Mucosa of rectum (tissue), 2 donors: ENCODE data around the gene SUSD4.

Source experiments
- H3K27ac ChIP-seq, 2 donors: one replicate each; pipeline ENCODE4 v1.7.0; 2013; ENCODE audit warnings: inconsistent platforms in 2 of 2, low read depth in 2 of 2, low read length in 2 of 2
- H3K27me3 ChIP-seq, 2 donors: one replicate each; pipeline ENCODE4 v1.7.0; 2013; ENCODE audit warnings: low read length in 2 of 2; ENCODE audit not compliant: control insufficient read depth in 2 of 2, insufficient read depth in 2 of 2
- H3K36me3 ChIP-seq, 2 donors: one replicate each; pipeline ENCODE4 v1.7.0; 2013; ENCODE audit warnings: low read length in 2 of 2; ENCODE audit not compliant: control insufficient read depth in 2 of 2, insufficient read depth in 2 of 2
- H3K4me1 ChIP-seq, 2 donors: one replicate each; pipeline ENCODE4 v1.7.0; 2013; ENCODE audit warnings: low read length in 2 of 2, mild to moderate bottlenecking in 1 of 2; ENCODE audit not compliant: control insufficient read depth in 2 of 2, insufficient read depth in 2 of 2
- H3K4me3 ChIP-seq, 2 donors: one replicate each; pipeline ENCODE4 v1.7.0; 2013; ENCODE audit warnings: low read length in 2 of 2
- H3K9ac ChIP-seq, 2 donors: one replicate each; pipeline ENCODE4 v1.7.0; 2013; ENCODE audit warnings: low read length in 2 of 2, low read depth in 1 of 2, mild to moderate bottlenecking in 1 of 2
- H3K9me3 ChIP-seq, 2 donors: one replicate each; pipeline ENCODE4 v1.7.0; 2013; ENCODE audit warnings: low read length in 2 of 2; ENCODE audit not compliant: control insufficient read depth in 2 of 2
- donor health status: healthy.
- donor health status: Normal muscosa, but diverticular disease.

The SUSD4 gene

DNA sequence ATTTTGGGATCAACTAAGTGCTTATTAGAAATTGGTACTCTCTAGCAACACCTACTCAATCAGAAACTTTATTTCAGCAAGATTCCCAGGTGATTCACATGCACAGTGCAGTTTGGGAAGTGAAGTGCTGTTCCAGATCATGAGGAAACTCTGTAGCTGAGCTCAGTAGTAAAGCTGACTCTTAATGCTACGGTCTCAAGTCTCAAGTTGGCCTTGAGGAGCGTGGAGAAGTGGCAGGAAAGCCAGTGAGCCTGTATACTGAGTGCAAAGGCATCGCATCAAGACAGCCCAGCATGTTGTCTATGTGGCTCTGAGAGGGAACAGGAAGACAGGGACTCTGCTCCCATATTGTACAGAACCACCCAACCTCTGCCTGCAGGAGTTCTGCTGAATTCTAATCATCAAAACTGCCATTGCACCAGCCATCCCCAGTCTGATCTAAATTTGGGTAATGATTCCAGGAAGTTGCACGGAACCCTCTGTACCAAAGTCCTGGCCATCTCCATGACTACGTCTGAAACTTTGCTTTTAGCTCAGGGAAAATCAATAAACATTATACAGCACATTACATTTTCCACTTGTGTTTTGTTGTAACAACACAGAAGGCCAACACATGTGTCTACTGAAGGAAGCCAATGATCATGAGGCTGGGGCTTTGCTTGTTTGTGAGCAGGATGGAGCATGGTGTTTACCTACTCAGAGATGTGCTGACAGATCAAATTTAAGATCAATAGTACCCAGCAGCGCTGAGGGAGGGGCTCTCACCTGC lies 115.8 kb downstream of the SUSD4 start:
- H3K27me3 ChIP-seq: no peaks in the 10 kb centered on the region
- no peaks in the 10 kb centered on the region for H3K36me3 ChIP-seq
- no peak overlapping the region for H3K9ac ChIP-seq
- no peak overlapping the region for H3K4me3 ChIP-seq
- no peaks in the 10 kb centered on the region for H3K9me3 ChIP-seq
- no peak overlapping the region for H3K27ac ChIP-seq
- no peaks in the 10 kb centered on the region for H3K4me1 ChIP-seq

DNA sequence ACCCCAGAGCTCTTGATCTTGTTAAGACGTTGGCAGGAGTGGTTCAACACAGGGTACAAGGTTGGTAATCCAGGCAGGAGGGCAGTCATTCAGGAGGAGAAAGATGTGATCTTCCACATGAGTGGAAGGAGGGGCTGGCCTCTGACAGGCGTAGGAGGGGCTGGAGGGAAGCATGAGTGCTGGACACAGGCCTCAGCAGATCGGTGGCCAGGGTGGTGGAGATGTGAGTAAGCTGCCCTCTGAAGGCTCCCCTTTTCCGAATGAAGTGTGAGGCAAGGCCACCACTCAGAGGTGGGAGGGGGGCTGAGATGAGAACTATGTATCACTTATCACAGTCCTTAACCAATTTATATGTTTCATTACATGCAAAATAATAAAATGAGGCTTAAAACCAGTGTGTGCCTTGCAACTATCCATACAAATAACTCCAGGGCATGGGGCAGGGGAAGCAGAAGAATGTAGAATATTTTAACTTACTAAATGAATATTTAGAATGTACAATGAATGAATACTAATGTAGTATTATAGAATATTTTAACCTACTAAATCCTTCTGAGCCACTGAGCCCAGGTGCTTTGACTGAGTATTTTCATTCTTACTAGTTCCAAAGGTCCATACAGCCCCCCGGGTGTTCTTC lies 117.4 kb downstream of the SUSD4 start:
- no peaks in the 10 kb centered on the region for H3K36me3 ChIP-seq
- no peak overlapping the region for H3K4me3 ChIP-seq
- no peak overlapping the region for H3K9ac ChIP-seq
- H3K4me1 ChIP-seq: no peaks in the 10 kb centered on the region
- H3K27ac ChIP-seq: no peak overlapping the region
- H3K27me3 ChIP-seq: no peaks in the 10 kb centered on the region
- H3K9me3 ChIP-seq: no peaks in the 10 kb centered on the region

DNA sequence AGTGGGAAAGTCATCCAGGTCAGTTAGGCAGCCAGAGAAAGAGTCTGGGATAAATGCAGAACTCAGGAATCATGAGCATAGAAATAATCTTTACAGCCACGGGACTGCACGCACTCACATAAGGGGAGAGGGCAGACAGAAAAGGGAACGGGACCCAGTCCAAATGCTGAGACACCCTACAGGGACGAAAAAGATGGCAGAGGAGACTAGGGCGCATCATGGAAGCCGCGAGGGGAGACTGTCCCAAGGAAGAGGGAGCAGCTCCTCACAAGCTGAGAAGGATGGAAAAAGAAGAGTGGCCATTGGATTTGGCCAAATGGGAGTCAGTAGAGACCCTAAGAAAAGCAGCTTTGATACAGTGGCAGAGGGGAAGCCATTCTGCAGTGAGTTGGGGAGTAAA lies 118.0 kb downstream of the SUSD4 start:
- no peak overlapping the region for H3K9ac ChIP-seq
- H3K27me3 ChIP-seq: no peaks in the 10 kb centered on the region
- H3K27ac ChIP-seq: no peak overlapping the region
- no peaks in the 10 kb centered on the region for H3K4me1 ChIP-seq
- no peak overlapping the region for H3K4me3 ChIP-seq
- no peaks in the 10 kb centered on the region for H3K9me3 ChIP-seq
- H3K36me3 ChIP-seq: no peaks in the 10 kb centered on the region

DNA sequence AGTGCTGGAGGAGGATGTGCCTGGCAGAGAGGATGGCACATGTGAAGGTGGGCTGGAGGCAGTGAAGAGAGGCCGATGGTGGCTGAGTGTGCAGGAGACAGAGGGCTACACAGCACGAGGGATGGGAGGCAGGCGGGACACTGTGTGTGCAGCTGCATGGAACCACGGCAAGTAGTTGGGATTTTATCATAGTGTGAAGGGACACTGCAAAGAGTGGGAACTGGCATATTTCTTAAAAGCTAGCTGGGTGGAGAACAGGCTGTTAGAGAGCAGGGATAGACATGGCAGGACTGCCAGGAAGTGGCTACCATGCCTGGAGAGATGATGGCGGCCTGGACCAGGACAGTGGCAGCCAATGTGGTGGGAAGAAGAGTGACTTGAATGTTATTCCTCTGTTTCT lies 118.6 kb downstream of the SUSD4 start:
- no peak overlapping the region for H3K4me3 ChIP-seq
- no peaks in the 10 kb centered on the region for H3K27me3 ChIP-seq
- H3K9ac ChIP-seq: no peak overlapping the region

DNA sequence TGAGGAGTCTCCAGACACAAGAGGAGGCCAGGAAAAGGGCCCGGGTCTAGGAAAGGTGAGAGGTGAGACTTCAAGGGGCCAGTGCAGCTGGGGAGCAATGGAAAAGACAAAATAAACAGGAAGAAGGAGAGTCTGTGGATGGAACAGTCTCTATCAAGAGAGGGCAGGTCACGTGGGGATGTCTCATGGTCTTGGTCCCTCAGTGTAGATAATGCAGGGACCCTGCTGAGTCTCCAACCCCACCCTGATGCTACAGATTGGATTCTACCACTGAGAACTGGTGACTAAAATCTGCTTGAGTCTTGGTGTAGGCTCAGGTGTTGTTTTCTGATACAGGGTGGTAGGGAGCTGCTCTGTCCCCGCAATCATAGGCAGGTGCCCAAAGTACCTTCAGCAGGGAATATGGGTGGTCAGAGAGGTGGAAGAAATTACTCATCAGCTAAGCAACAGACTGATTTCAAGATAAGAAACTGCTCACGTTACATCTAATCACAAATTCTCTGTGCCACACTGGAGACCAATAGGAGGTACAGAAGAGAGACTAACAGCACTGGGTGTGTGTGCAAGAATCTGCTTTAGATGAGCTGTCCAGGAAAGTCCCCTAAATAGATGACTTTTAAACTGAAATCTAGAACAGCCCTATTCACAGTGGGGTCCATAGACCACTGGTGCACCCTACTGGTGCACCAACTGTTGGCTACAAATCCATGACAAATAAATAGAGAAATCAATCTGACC lies 119.4 kb downstream of the SUSD4 start:
- no peaks in the 10 kb centered on the region for H3K4me1 ChIP-seq
- H3K9ac ChIP-seq: no peak overlapping the region
- H3K4me3 ChIP-seq: no peak overlapping the region
- H3K36me3 ChIP-seq: no peaks in the 10 kb centered on the region
- H3K27me3 ChIP-seq: no peaks in the 10 kb centered on the region
- no peak overlapping the region for H3K27ac ChIP-seq
- H3K9me3 ChIP-seq: no peaks in the 10 kb centered on the region

More for the DNA sequence above, 118.6 kb downstream of the SUSD4 start:
- no peaks in the 10 kb centered on the region for H3K9me3 ChIP-seq
- no peaks in the 10 kb centered on the region for H3K36me3 ChIP-seq
- H3K27ac ChIP-seq: no peak overlapping the region
- no peaks in the 10 kb centered on the region for H3K4me1 ChIP-seq

DNA sequence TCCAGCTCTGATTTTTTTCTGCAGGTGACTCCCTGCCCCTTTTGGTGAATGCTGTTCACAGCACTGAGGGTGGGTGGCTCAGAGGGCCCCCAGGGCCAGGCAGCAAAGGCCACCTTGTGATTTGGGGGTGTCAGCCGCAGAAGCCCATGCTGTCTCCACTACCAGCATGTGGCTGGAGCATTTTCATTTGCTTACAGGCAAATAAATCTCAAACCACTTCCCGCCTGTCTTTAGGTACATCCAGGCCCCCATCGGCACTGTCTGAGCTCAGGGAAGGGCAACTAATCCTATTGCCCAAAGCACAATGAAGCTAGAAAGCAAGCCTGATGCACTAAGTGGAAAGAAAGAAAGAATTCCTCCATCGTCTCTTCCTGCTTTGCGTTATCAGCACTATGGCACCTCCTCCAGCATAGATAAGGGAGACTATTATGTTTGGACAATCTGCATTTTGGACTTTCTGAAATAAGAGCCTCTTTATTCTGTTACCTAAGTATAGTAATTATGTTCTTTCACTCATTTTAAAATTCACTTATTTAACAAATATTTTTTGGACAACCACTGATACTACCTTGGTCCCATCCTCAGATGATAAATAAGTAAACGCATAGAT lies 120.4 kb downstream of the SUSD4 start:
- no peaks in the 10 kb centered on the region for H3K36me3 ChIP-seq

DNA sequence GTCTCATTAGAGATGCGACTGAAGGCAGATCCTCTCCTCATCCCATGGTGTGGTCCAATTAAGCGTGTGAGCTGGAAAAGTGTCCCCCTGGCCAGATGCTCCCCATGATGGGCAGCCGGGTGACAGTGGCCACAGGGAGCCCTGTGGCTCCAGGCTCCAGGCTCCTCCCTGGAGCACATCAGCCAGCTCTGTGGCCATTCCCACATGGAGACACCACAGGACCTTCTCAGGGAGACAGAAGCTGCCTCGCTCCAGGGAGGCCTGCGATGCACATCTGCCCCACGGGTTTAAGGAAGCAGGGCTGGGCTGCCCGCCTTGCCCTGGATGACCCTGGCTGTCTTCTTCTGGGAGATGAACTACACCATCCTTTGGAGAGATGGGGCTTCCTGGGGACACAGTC lies 121.0 kb downstream of the SUSD4 start:
- no peak overlapping the region for H3K9ac ChIP-seq
- no peak overlapping the region for H3K4me3 ChIP-seq
- no peak overlapping the region for H3K27ac ChIP-seq
- H3K4me1 ChIP-seq: no peaks in the 10 kb centered on the region
- H3K36me3 ChIP-seq: no peaks in the 10 kb centered on the region
- H3K27me3 ChIP-seq: no peaks in the 10 kb centered on the region
- H3K9me3 ChIP-seq: no peaks in the 10 kb centered on the region

More for the DNA sequence above, 120.4 kb downstream of the SUSD4 start:
- no peaks in the 10 kb centered on the region for H3K9me3 ChIP-seq
- H3K4me1 ChIP-seq: no peaks in the 10 kb centered on the region
- no peak overlapping the region for H3K27ac ChIP-seq
- H3K27me3 ChIP-seq: no peaks in the 10 kb centered on the region
- H3K4me3 ChIP-seq: no peak overlapping the region
- H3K9ac ChIP-seq: no peak overlapping the region

DNA sequence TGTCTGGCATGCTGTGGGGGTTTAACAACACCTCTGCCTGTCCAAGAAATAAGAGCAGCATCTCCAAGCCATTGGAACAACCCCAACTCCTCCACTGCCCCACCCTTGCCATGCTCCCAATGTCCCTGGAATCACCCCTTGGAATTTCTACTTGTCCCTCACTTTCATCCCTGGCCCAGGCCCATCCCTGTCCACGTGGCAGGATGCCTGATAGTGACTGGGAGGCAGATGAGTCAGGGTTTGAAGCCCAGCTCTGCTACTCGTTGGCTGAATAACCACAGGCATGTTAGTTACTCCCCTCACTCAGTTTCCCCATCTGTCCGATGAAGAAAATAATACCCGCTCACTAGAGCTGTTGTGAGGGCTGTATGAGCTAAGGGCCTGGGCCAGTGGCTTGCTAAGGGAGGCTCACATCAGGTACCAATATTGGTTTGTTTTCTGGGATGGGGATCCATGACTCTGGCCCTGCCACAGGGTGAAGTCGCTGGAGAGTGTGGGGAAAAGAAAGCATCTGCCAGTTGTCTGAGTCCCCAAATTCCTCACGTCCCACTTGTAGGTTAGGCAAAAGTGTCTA lies 121.5 kb downstream of the SUSD4 start:
- Histone ChIP-seq H3K27ac (no peak overlapping the region), H3K36me3 (no peaks in the 10 kb centered on the region), H3K4me3 (no peak overlapping the region), H3K9ac (no peak overlapping the region), H3K4me1 (no peaks in the 10 kb centered on the region), H3K27me3 (no peaks in the 10 kb centered on the region), H3K9me3 (no peaks in the 10 kb centered on the region)

DNA sequence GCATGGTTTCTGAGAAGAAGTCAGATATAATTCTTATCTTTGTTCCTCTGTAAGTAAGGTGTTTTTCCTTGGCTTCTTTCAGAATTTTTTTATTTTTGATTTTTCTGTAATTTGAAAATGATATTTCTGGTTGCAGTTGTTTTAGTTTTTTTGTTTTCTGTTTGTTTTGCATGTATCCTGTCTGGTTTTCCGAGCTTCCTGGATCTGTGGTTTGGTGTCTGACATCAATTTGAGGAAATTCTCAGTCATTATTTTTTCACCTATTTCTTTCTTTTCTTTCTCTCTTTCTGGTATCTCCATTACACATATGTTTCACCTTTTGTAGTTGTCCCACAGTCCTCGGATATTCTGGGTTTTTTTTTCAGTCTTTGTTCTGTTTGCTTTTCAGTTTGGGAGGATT lies 123.9 kb downstream of the SUSD4 start:
- Histone ChIP-seq H3K9ac (no peak overlapping the region), H3K4me3 (no peak overlapping the region), H3K27me3 (no peaks in the 10 kb centered on the region), H3K36me3 (no peaks in the 10 kb centered on the region), H3K9me3 (no peaks in the 10 kb centered on the region), H3K27ac (no peak overlapping the region), H3K4me1 (no peaks in the 10 kb centered on the region)

DNA sequence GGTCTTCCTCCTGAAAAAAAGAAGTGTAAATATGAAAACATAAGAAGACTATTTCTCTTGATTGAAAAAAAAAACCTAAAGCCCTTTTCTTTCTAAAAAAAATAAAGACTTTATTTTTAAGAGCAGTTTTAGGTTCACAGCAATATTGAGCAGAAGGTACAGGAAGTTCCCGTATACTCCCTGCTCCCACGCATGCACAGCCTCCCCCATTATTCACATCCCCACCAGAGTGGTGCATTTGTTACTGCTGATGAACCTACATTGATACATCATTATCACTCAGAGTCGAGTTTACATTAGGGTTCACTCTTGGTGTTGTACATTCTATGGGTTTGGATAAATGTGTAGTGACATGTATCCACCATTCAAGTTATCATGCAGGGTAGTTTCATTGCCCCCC lies 128.9 kb downstream of the SUSD4 start:
- H3K4me1 ChIP-seq: no peaks in the 10 kb centered on the region
- H3K27ac ChIP-seq: no peak overlapping the region
- H3K27me3 ChIP-seq: no peaks in the 10 kb centered on the region
- no peaks in the 10 kb centered on the region for H3K36me3 ChIP-seq
- no peak overlapping the region for H3K4me3 ChIP-seq
- H3K9me3 ChIP-seq: no peaks in the 10 kb centered on the region
- H3K9ac ChIP-seq: no peak overlapping the region
